ENCODE data around the gene LY6G6F.

DNA sequence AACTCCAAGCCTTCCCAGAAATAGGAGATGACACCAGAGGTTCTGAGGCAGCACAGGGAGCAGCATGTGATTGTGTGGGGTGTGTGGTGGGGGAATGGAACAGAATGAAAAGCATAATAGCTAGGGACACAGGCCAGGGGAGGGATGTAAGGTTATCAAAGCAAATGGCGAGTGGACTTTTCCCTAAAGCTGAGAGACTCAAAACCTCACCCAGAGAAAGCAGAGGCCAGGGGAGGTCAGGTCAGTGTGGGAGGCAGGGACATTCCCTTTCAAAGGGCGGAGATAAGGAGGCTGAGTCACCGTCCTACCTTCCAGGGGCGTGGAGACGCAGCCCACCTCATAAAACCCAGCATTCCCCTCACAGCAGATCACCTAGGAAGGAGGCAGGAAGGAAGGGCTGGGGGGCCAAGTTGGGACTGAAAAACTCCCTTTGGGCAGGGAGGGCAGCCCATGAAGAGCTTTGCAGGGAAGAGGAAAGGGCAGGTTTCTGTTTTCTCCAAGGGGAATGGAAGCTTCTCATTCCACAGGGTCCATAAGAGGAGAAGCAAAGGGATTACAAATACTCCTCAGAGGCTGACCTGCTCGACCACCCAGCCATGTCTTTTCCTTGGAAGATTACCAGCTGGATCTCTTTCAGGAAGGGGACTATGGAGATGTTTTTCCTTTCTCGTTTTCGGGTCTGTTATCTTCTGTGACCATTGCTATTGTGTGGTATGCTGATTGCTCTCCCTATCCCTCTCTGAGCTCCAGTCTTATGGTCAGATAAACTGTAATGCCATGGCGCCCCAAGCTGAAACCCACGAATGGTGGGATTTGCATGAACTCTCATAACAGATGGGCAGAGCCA, 16.2 kb upstream of the LY6G6F start:
- TF ChIP-seq RCOR1 (conservative IDR thresholded peaks at IDR 0.05; ENCODE audit: low read depth, low read length) (no peak), HDGF (IDR thresholded peaks at IDR 0.05) (no peak), POLR2A (IDR thresholded peaks at IDR 0.05; ENCODE audit: low read depth, low read length) (no peak; the same call in 1 of the 2 replicates), SIN3A (IDR thresholded peaks at IDR 0.05; ENCODE audit: low read depth, low read length) (no peak)
- TF ChIP-seq, protein P1, sequence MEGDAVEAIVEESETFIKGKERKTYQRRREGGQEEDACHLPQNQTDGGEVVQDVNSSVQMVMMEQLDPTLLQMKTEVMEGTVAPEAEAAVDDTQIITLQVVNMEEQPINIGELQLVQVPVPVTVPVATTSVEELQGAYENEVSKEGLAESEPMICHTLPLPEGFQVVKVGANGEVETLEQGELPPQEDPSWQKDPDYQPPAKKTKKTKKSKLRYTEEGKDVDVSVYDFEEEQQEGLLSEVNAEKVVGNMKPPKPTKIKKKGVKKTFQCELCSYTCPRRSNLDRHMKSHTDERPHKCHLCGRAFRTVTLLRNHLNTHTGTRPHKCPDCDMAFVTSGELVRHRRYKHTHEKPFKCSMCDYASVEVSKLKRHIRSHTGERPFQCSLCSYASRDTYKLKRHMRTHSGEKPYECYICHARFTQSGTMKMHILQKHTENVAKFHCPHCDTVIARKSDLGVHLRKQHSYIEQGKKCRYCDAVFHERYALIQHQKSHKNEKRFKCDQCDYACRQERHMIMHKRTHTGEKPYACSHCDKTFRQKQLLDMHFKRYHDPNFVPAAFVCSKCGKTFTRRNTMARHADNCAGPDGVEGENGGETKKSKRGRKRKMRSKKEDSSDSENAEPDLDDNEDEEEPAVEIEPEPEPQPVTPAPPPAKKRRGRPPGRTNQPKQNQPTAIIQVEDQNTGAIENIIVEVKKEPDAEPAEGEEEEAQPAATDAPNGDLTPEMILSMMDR (IDR thresholded peaks at IDR 0.05 in 2 of 3, conservative IDR thresholded peaks at IDR 0.05 in 1 of 3; ENCODE audit: control insufficient read depth in 2 of 3, extremely low read depth in 1 of 3, insufficient read depth in 1 of 3, low read depth in 3 of 3, low read length in 3 of 3), result no peak

All from GM12878 (cell line).